Neural cell (in vitro differentiated cells): ENCODE results near the gene SLC25A17. TPM values are rescaled to one million over a fixed set of nuclear protein-coding genes. Genes with fewer than 3 reads are reported as not detected.

Source experiments
- H2AFZ ChIP-seq: fragments of 200-600, 300-800 bp; sonication (generic), shearing (Covaris generic); 2 replicates; pipeline ENCODE4 v1.6.0; 2014; ENCODE audit warnings: low read depth, mild to moderate bottlenecking, antibody characterized with exemption, low read length, moderate library complexity
- H3F3A ChIP-seq: fragments of 200-600 bp; shearing (Covaris generic); 2 replicates; pipeline ENCODE4 v1.6.1; 2016; ENCODE audit warnings: mild to moderate bottlenecking, moderate library complexity, mixed read lengths, antibody characterized with exemption, low read length; ENCODE audit not compliant: insufficient read depth, poor library complexity, severe bottlenecking
- H3K27ac ChIP-seq: fragments of 200-600, 300-800 bp; sonication (generic), shearing (Covaris generic); 2 replicates; pipeline ENCODE4 v1.5.1; 2014; ENCODE audit warnings: mild to moderate bottlenecking, low read length, moderate library complexity
- H3K27me3 ChIP-seq: fragments of 300-800, 200-600 bp; sonication (generic), shearing (Covaris generic); 2 replicates; pipeline ENCODE4 v1.6.0; 2014; ENCODE audit warnings: mild to moderate bottlenecking, low read depth, low read length, moderate library complexity; ENCODE audit not compliant: insufficient read depth
- H3K36me3 ChIP-seq: fragments of 300-800, 200-600 bp; sonication (generic), shearing (Covaris generic); 2 replicates; pipeline ENCODE4 v1.5.1; 2014; ENCODE audit warnings: mild to moderate bottlenecking, antibody characterized with exemption, low read length, moderate library complexity; ENCODE audit not compliant: insufficient read depth
- H3K4me2 ChIP-seq: fragments of 300-800, 200-600 bp; sonication (generic), shearing (Covaris generic); 2 replicates; pipeline ENCODE4 v1.6.0; 2014; ENCODE audit warnings: mild to moderate bottlenecking, low read length
- H3K4me3 ChIP-seq: fragments of 300-800, 200-600 bp; sonication (generic), shearing (Covaris generic); 2 replicates; pipeline ENCODE4 v1.5.1; 2014; ENCODE audit warnings: mild to moderate bottlenecking, low read length, moderate library complexity
- H3K79me2 ChIP-seq: fragments of 200-600 bp; shearing (Covaris generic); replicated peaks from 2 replicates; pipeline ENCODE4 v1.6.0; 2014; ENCODE audit warnings: mild to moderate bottlenecking, low read length, moderate library complexity; ENCODE audit not compliant: insufficient read depth
- H3K9ac ChIP-seq: fragments of 300-800, 200-600 bp; sonication (generic), shearing (Covaris generic); 2 replicates; pipeline ENCODE4 v1.6.1; 2016; ENCODE audit warnings: mild to moderate bottlenecking, low read length, mixed read lengths
- H3K9me2 ChIP-seq: fragments of 200-600 bp; shearing (Covaris generic); 2 replicates; pipeline ENCODE4 v1.6.1; 2016; ENCODE audit warnings: mild to moderate bottlenecking, low read length, mixed read lengths; ENCODE audit not compliant: insufficient read depth
- H3K9me3 ChIP-seq: fragments of 200-600, 300-800 bp; sonication (generic), shearing (Covaris generic); 2 replicates; pipeline ENCODE4 v1.6.1; 2016; ENCODE audit warnings: mild to moderate bottlenecking, mixed run types, low read length, moderate library complexity, mixed read lengths
- H4K20me1 ChIP-seq: fragments of 200-600 bp; shearing (Covaris generic); 2 replicates; pipeline ENCODE4 v1.6.1; 2016; ENCODE audit warnings: mild to moderate bottlenecking, mixed run types; ENCODE audit not compliant: insufficient read depth
- EP300 ChIP-seq: fragments of 450-650 bp; conservative IDR thresholded peaks from 2 replicates; pipeline ENCODE4 v1.6.1; 2014; ENCODE audit warnings: antibody characterized with exemption, mild to moderate bottlenecking, moderate library complexity; ENCODE audit not compliant: poor library complexity, severe bottlenecking
- EZH2 ChIP-seq: fragments of 200-600, 300-800 bp; shearing (Covaris generic), sonication (generic); IDR thresholded peaks from 2 replicates; pipeline ENCODE4 v1.6.1; 2014; ENCODE audit warnings: antibody characterized with exemption, low read length, borderline replicate concordance, mild to moderate bottlenecking; ENCODE audit not compliant: insufficient read depth, poor library complexity, severe bottlenecking
- MXI1 ChIP-seq: fragments of 450-650 bp; conservative IDR thresholded peaks from 2 replicates; pipeline ENCODE4 v1.6.1; 2014; ENCODE audit warnings: antibody characterized with exemption, mild to moderate bottlenecking; ENCODE audit not compliant: poor library complexity, severe bottlenecking
- POLR2AphosphoS5 ChIP-seq: IDR thresholded peaks from 2 replicates; pipeline ENCODE4 v1.6.1; 2012
- RAD21 ChIP-seq: fragments of 450-650 bp; conservative IDR thresholded peaks from 2 replicates; pipeline ENCODE4 v1.6.1; 2014; ENCODE audit warnings: antibody characterized with exemption, mild to moderate bottlenecking, moderate library complexity
- REST ChIP-seq: IDR thresholded peaks from 2 replicates; pipeline ENCODE4 v1.6.1; 2012; ENCODE audit warnings: borderline replicate concordance
- SMC3 ChIP-seq: fragments of 450-650 bp; conservative IDR thresholded peaks from 2 replicates; pipeline ENCODE4 v1.6.1; 2014; ENCODE audit warnings: antibody characterized with exemption, mild to moderate bottlenecking, moderate library complexity; ENCODE audit not compliant: poor library complexity
- TAF1 ChIP-seq: IDR thresholded peaks from 2 replicates; pipeline ENCODE4 v1.6.1; 2012; ENCODE audit warnings: low read depth
- polyA plus RNA-seq: library from polyadenylated mRNA; depleted of rRNA; stranded (reverse); fragments of >200 nt; gene quantifications from 2 replicates; pipeline ENCODE4 v1.2.3, GENCODE V29; 2014
- TF ChIP-seq, protein P1 (sequence below): fragments of 450-650 bp; IDR thresholded peaks from 2 replicates; pipeline ENCODE4 v1.5.1; 2014; ENCODE audit warnings: antibody characterized with exemption, mild to moderate bottlenecking, moderate library complexity; ENCODE audit not compliant: poor library complexity, severe bottlenecking

Gene SLC25A17
- polyA plus RNA-seq, 1 donor from 2014 or later = 49.3 TPM

DNA sequence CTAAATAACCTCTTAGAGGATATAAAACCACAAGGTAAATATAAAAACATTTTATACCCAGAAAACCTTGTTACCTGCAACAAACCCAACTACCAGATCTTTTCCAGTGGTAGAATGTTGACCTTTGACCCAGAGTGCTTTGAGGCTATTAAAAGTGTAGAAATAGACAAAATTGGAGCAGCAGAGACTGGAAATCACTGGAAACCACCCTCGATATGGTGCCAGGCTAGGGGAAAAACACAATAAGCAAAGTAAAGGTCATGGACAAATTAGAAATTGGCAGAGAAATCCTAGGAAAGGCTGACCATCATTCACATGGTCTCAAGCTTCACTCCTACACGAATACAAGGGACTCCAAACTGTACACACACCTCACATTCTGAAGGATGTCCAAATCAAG lies 26.7 kb downstream of the SLC25A17 start:
- Histone ChIP-seq H3K4me3 (no peak overlapping the region), H3K79me2 (no peaks in the 10 kb centered on the region), H3K27ac (no peak overlapping the region), H3F3A (no peaks in the 10 kb centered on the region), H3K9me2 (no peaks in the 10 kb centered on the region), H4K20me1 (no peaks in the 10 kb centered on the region), H2AFZ (no peak overlapping the region), H3K4me2 (no peak overlapping the region), H3K9me3 (no peaks in the 10 kb centered on the region), H3K36me3 (peaks cover 6% of the 10 kb centered on the region), H3K27me3 (no peaks in the 10 kb centered on the region), H3K9ac (no peak overlapping the region)
- TF ChIP-seq EP300 (no peak), RAD21 (no peak), REST (no peak), POLR2AphosphoS5 (no peak), TAF1 (no peak), SMC3 (no peak), MXI1 (no peak), EZH2 (no peak)
- TF ChIP-seq, protein P1, sequence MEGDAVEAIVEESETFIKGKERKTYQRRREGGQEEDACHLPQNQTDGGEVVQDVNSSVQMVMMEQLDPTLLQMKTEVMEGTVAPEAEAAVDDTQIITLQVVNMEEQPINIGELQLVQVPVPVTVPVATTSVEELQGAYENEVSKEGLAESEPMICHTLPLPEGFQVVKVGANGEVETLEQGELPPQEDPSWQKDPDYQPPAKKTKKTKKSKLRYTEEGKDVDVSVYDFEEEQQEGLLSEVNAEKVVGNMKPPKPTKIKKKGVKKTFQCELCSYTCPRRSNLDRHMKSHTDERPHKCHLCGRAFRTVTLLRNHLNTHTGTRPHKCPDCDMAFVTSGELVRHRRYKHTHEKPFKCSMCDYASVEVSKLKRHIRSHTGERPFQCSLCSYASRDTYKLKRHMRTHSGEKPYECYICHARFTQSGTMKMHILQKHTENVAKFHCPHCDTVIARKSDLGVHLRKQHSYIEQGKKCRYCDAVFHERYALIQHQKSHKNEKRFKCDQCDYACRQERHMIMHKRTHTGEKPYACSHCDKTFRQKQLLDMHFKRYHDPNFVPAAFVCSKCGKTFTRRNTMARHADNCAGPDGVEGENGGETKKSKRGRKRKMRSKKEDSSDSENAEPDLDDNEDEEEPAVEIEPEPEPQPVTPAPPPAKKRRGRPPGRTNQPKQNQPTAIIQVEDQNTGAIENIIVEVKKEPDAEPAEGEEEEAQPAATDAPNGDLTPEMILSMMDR = no peak

DNA sequence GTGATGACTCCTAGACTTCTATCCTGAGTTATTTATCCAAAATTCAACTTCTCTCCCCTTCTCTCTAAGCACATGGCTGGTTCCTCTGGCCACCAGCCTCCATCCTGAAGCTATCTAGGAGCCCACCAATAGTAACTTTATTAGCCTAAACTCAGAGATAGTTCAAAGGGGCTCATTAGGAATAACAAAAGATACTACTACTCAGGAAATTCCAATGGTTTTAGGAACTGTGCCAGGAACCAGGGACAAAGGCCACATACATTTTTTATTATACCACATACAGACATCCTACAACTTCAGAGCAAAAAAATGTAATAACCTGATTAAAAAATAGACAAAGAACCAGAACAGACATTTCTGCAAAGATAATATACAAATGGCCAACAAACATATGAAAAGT lies 27.9 kb downstream of the SLC25A17 start:
- Histone ChIP-seq H3K27ac (no peak overlapping the region), H2AFZ (no peak overlapping the region), H3K9ac (no peak overlapping the region), H3K27me3 (no peaks in the 10 kb centered on the region), H3K79me2 (no peaks in the 10 kb centered on the region), H3K4me2 (no peak overlapping the region), H3K36me3 (peaks cover 6% of the 10 kb centered on the region), H3K4me3 (no peak overlapping the region), H3K9me3 (no peaks in the 10 kb centered on the region), H3K9me2 (no peaks in the 10 kb centered on the region), H3F3A (no peaks in the 10 kb centered on the region), H4K20me1 (no peaks in the 10 kb centered on the region)
- no peak for TF ChIP-seq RAD21
- no peak for TF ChIP-seq TAF1
- no peak for TF ChIP-seq REST
- no peak for TF ChIP-seq MXI1
- TF ChIP-seq SMC3 = no peak
- TF ChIP-seq, protein P1 = no peak
- no peak for TF ChIP-seq POLR2AphosphoS5
- TF ChIP-seq EZH2 = no peak
- no peak for TF ChIP-seq EP300
